ENCODE results near the gene NBEA.

DNA sequence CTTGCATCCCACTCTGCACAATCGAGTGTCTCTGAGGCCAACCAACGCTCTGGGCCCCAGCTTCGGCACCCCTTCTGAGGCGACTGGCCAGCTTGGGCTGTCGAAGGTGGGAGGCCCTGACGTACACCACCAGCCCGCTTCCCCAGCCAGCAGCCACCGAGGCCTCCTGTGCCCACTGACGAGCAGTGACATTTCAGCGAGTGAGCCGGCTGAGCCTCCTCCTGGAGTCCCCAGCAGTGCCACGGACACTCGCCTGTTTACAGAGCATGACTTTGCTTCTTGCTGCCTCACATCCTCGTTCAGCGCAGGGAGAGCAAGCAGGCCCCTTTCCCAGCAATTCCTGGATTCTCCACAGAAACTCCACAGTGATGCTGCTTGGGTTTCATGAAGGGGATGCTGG, 774.7 kb downstream of the NBEA start:
- TF ChIP-seq, protein P1, sequence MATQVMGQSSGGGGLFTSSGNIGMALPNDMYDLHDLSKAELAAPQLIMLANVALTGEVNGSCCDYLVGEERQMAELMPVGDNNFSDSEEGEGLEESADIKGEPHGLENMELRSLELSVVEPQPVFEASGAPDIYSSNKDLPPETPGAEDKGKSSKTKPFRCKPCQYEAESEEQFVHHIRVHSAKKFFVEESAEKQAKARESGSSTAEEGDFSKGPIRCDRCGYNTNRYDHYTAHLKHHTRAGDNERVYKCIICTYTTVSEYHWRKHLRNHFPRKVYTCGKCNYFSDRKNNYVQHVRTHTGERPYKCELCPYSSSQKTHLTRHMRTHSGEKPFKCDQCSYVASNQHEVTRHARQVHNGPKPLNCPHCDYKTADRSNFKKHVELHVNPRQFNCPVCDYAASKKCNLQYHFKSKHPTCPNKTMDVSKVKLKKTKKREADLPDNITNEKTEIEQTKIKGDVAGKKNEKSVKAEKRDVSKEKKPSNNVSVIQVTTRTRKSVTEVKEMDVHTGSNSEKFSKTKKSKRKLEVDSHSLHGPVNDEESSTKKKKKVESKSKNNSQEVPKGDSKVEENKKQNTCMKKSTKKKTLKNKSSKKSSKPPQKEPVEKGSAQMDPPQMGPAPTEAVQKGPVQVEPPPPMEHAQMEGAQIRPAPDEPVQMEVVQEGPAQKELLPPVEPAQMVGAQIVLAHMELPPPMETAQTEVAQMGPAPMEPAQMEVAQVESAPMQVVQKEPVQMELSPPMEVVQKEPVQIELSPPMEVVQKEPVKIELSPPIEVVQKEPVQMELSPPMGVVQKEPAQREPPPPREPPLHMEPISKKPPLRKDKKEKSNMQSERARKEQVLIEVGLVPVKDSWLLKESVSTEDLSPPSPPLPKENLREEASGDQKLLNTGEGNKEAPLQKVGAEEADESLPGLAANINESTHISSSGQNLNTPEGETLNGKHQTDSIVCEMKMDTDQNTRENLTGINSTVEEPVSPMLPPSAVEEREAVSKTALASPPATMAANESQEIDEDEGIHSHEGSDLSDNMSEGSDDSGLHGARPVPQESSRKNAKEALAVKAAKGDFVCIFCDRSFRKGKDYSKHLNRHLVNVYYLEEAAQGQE (tag by site-specific recombination; IDR thresholded peaks at IDR 0.05), result no peak
- TF ChIP-seq, protein P2, sequence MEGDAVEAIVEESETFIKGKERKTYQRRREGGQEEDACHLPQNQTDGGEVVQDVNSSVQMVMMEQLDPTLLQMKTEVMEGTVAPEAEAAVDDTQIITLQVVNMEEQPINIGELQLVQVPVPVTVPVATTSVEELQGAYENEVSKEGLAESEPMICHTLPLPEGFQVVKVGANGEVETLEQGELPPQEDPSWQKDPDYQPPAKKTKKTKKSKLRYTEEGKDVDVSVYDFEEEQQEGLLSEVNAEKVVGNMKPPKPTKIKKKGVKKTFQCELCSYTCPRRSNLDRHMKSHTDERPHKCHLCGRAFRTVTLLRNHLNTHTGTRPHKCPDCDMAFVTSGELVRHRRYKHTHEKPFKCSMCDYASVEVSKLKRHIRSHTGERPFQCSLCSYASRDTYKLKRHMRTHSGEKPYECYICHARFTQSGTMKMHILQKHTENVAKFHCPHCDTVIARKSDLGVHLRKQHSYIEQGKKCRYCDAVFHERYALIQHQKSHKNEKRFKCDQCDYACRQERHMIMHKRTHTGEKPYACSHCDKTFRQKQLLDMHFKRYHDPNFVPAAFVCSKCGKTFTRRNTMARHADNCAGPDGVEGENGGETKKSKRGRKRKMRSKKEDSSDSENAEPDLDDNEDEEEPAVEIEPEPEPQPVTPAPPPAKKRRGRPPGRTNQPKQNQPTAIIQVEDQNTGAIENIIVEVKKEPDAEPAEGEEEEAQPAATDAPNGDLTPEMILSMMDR (tag by site-specific recombination; IDR thresholded peaks at IDR 0.05), result no peak
- TF ChIP-seq, protein P3, sequence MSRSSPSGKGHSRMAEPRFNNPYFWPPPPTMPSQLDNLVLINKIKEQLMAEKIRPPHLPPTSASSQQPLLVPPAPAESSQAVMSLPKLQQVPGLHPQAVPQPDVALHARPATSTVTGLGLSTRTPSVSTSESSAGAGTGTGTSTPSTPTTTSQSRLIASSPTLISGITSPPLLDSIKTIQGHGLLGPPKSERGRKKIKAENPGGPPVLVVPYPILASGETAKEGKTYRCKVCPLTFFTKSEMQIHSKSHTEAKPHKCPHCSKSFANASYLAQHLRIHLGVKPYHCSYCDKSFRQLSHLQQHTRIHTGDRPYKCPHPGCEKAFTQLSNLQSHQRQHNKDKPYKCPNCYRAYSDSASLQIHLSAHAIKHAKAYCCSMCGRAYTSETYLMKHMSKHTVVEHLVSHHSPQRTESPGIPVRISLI (tag by site-specific recombination; IDR thresholded peaks at IDR 0.05), result no peak
- TF ChIP-seq, protein P4, sequence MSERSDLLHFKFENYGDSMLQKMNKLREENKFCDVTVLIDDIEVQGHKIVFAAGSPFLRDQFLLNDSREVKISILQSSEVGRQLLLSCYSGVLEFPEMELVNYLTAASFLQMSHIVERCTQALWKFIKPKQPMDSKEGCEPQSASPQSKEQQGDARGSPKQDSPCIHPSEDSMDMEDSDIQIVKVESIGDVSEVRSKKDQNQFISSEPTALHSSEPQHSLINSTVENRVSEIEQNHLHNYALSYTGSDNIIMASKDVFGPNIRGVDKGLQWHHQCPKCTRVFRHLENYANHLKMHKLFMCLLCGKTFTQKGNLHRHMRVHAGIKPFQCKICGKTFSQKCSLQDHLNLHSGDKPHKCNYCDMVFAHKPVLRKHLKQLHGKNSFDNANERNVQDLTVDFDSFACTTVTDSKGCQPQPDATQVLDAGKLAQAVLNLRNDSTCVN (tag by site-specific recombination; optimal IDR thresholded peaks at IDR 0.05), result no peak
- no peak for TF ChIP-seq ZNF292 (tag by site-specific recombination; IDR thresholded peaks at IDR 0.05; ENCODE audit: borderline replicate concordance, low read depth)
- no peak for TF ChIP-seq ZNF777 (tag by site-specific recombination; IDR thresholded peaks at IDR 0.05; ENCODE audit: borderline replicate concordance)
- TF ChIP-seq ZNF138 (tag by site-specific recombination; IDR thresholded peaks at IDR 0.05; ENCODE audit: borderline replicate concordance), result no peak
- TF ChIP-seq ZNF350 (tag by site-specific recombination; IDR thresholded peaks at IDR 0.05), result no peak
